ENCODE data around the gene CFAP298. TPM values are rescaled to one million over a fixed set of nuclear protein-coding genes. Genes with fewer than 3 reads are reported as not detected.

The CFAP298 gene
- total RNA-seq, 4 donors from 2014 or later = 17.3 to 28.0 (median 20.6) TPM

GRCh38 chr21:32576011-32576410 is 36.2 kb downstream of the CFAP298 start:
- Histone ChIP-seq H3K27me3 (no peaks in the 10 kb centered on the region), H3K9me3 (no peaks in the 10 kb centered on the region), H3K4me3 (no peak overlapping the region), H3K27ac (no peak overlapping the region), H3K4me1 (no peaks in the 10 kb centered on the region), H3K36me3 (no peaks in the 10 kb centered on the region)
- DNase-seq = no peak
- TF ChIP-seq POLR2A (IDR thresholded peaks at IDR 0.05) = no peak
- TF ChIP-seq, protein P1, sequence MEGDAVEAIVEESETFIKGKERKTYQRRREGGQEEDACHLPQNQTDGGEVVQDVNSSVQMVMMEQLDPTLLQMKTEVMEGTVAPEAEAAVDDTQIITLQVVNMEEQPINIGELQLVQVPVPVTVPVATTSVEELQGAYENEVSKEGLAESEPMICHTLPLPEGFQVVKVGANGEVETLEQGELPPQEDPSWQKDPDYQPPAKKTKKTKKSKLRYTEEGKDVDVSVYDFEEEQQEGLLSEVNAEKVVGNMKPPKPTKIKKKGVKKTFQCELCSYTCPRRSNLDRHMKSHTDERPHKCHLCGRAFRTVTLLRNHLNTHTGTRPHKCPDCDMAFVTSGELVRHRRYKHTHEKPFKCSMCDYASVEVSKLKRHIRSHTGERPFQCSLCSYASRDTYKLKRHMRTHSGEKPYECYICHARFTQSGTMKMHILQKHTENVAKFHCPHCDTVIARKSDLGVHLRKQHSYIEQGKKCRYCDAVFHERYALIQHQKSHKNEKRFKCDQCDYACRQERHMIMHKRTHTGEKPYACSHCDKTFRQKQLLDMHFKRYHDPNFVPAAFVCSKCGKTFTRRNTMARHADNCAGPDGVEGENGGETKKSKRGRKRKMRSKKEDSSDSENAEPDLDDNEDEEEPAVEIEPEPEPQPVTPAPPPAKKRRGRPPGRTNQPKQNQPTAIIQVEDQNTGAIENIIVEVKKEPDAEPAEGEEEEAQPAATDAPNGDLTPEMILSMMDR (IDR thresholded peaks at IDR 0.05) = no peak

- no peak for DNase-seq
- Histone ChIP-seq H3K4me1 (no peaks in the 10 kb centered on the region), H3K36me3 (no peaks in the 10 kb centered on the region), H3K27me3 (no peaks in the 10 kb centered on the region), H3K27ac (no peak overlapping the region), H3K9me3 (no peaks in the 10 kb centered on the region), H3K4me3 (no peak overlapping the region)
- TF ChIP-seq, protein P1 (IDR thresholded peaks at IDR 0.05) = no peak
- TF ChIP-seq POLR2A (IDR thresholded peaks at IDR 0.05) = no peak
Measured at GRCh38 chr21:32574946-32575925, 36.9 kb downstream of the CFAP298 start.

DNA sequence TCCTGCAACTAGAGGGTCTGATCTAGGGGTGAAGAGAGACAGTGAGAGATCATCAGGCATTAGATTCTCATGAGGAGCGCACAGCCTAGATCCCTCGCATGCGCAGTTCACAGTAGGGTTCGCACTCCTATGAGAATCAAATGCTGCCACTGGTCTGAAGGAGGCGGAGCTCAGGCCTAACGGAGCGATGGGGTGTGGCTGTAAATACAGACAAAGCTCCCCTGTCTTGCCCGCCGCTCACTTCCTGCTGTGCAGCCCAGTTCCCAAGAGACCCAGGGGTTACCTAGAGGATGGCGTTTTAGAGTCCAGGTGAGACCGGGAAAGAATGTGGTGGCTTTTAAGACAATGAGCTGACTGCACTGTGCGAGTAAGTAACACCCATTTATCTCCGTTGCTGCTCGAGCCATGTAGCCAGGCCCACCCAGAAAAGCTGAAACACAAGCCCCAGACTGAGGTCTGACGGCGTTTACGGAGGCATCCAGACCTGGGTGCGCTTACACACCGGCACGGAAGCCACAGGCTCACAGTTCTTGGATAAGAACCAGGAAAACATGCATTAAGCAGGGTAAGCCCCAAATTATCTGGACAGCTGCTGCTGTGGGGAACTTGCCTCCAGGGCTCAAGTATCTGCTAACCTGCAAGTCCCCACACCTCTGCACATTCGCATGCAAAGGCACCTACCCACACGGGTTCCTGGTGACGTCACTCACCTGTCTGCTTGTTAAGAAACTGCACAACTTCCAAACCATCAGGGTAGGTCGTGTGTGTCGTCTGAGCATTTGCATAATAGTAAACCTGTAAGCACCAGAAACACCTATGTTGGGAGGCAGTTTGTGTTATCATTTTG is 39.4 kb downstream of the CFAP298 start:
- peaks cover 0 to 8% (median 2%) of the 10 kb centered on the region in 4 donors for H3K4me1 ChIP-seq
- no peak overlapping the region for H3K27ac ChIP-seq
- H3K27me3 ChIP-seq = no peaks in the 10 kb centered on the region
- DNase-seq = peak in 1 of 3 donors; percentile 54
- no peak for TF ChIP-seq POLR2A (IDR thresholded peaks at IDR 0.05)
- TF ChIP-seq, protein P1 (IDR thresholded peaks at IDR 0.05) = no peak
- H3K36me3 ChIP-seq = no peaks in the 10 kb centered on the region
- H3K9me3 ChIP-seq = no peaks in the 10 kb centered on the region
- no peak overlapping the region for H3K4me3 ChIP-seq

DNA sequence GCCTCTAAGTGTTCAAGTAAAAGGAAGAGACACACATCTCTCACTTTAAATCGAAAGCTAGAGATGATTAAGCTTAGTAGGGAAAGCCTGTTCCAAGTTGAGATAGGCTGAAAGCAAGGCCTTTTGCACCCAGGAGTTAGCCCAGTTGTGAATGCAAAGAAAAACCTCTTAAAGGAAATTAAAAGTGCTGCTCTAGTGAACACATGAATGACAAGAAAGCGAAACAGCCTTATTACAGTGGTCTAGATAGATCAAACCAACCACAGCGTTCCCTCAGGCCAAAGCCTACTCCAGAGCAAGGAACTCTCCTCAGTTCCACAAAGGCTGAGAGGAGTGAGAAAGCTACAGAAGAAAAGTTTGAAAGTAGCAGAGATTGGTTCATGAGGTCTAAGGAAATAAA is 41.7 kb downstream of the CFAP298 start:
- Histone ChIP-seq H3K4me3 (no peak overlapping the region), H3K9me3 (no peaks in the 10 kb centered on the region), H3K36me3 (no peaks in the 10 kb centered on the region), H3K27me3 (no peaks in the 10 kb centered on the region), H3K4me1 (peaks cover 0 to 8% (median 2%) of the 10 kb centered on the region in 4 donors), H3K27ac (no peak overlapping the region)
- TF ChIP-seq POLR2A (IDR thresholded peaks at IDR 0.05) = no peak
- DNase-seq = no peak

DNA sequence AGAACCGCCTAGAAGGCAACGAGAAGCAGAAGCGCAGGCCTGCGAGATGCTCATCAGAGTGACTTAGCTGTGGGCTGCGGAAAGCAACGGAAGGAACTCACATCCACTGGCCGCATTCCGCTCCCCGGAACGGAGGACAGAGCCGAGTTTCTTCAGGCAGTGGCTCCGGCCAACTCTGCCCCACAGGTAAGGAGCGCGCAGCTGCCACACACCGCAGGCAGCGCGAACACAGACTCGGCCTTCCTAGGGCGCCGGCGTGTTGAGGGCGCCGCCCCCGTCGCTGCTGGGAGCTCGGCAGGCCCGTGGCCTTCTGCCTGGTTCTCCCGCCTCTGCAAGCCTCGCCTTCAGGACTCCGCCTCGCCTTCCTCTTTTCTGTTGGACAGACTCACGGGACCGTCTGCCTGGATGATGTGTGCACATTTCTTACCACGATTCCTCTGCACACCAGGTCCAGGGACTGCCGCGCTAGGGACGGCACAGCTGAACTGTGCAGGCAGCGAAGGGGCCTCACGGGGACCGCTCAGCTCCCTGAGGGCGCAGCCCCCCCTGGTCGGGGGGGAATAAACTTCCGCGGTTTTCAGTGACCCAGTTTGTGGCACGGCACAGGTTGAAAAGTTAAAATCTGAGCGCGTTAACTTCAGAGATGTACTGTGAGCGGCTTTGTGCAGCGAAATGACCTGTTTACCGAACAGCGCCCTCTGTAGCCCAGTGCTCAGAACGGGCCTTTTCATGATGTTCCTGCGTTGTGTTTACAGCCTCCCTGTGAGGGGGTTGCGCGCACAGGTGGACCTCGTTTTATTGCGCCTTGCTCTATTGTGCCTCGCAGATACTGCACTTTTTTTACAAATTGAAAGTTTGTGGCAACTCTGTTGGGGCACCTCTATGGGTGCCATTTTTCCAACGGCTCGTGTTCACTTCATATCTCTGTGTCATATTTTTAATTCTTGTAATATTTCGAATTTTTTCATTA is 42.6 kb downstream of the CFAP298 start:
- Histone ChIP-seq H3K9me3 (no peaks in the 10 kb centered on the region), H3K36me3 (no peaks in the 10 kb centered on the region), H3K27ac (peak overlapping the region; percentile 54 to 73 (median 64)), H3K4me3 (peak overlapping the region; percentile 39 to 54 (median 54)), H3K4me1 (peaks cover 0 to 8% (median 2%) of the 10 kb centered on the region in 4 donors), H3K27me3 (no peaks in the 10 kb centered on the region)
- DNase-seq = peak; percentile 73 to 92 (median 79)
- TF ChIP-seq, protein P1 (IDR thresholded peaks at IDR 0.05) = peak; percentile 40 to 81 (median 70)
- no peak for TF ChIP-seq POLR2A (IDR thresholded peaks at IDR 0.05)

Data from Peyer's patch (tissue), 4 donors.